Eye (tissue), 1 donor: Measurements from ENCODE around the gene MFNG.

Source experiments
- DNase-seq: peaks from one replicate; pipeline ENCODE4 v3.0.0-alpha.2; 2015

Gene MFNG

GRCh38 chr22:37420686-37421467 is 65.3 kb downstream of the MFNG start:
- peak; percentile 57 for DNase-seq

- peak; percentile 59 for DNase-seq
These were observed 66.1 kb downstream of the MFNG start for GRCh38 chr22:37419969-37420685.

GRCh38 chr22:37419370-37419968 is 66.7 kb downstream of the MFNG start:
- DNase-seq = no peak
